Fibroblast of villous mesenchyme (primary cell): ENCODE measurements around the gene NAPA. TPM values are rescaled to one million over a fixed set of nuclear protein-coding genes. Genes with fewer than 3 reads are reported as not detected.

Experiments used
- DNase-seq: peaks from one replicate; pipeline ENCODE4 v3.0.0-alpha.2; 2010; ENCODE audit warnings: low read depth
- H3K4me3 ChIP-seq: 2 replicates; pipeline ENCODE4 v1.5.1; 2011; ENCODE audit warnings: low read depth, mild to moderate bottlenecking, low read length
- CTCF ChIP-seq: IDR thresholded peaks from 2 replicates; pipeline ENCODE4 v1.5.1; 2012; ENCODE audit warnings: low read depth, mild to moderate bottlenecking, low read length; ENCODE audit not compliant: insufficient read depth
- total RNA-seq: library from RNA; depleted of rRNA; stranded (reverse); fragments of >200 nt; gene quantifications from 2 replicates; pipeline ENCODE4 v1.2.3, GENCODE V29; 2012

The NAPA gene
- total RNA-seq, 1 donor = 72.5 TPM

- H3K4me3 ChIP-seq = no peak within 1 kb of the TSS
- peak; percentile 81 for DNase-seq
- no peak for TF ChIP-seq CTCF
Measured at GRCh38 chr19:47471733-47472457, 43.0 kb downstream of the NAPA start, which contains the start of gene SLC8A2. TSS of gene SLC8A2 (minus strand) at chr19:47471893. CDS start at chr19:47466403, 5,490 bp downstream.

GRCh38 chr19:47471381-47471732 is 43.5 kb downstream of the NAPA start:
- TF ChIP-seq CTCF = no peak

GRCh38 chr19:47470447-47471195 is 44.2 kb downstream of the NAPA start:
- TF ChIP-seq CTCF = no peak
- no peak for DNase-seq
- no peak overlapping the region for H3K4me3 ChIP-seq

More at GRCh38 chr19:47471381-47471732, 43.5 kb downstream of the NAPA start:
- no peak overlapping the region for H3K4me3 ChIP-seq
- no peak for DNase-seq

GRCh38 chr19:47469719-47470118 is 45.1 kb downstream of the NAPA start:
- H3K4me3 ChIP-seq = no peak overlapping the region
- no peak for TF ChIP-seq CTCF
- no peak for DNase-seq

- TF ChIP-seq CTCF = no peak
- H3K4me3 ChIP-seq = no peak overlapping the region
- no peak for DNase-seq
Measured at GRCh38 chr19:47469363-47469700, 45.5 kb downstream of the NAPA start.

GRCh38 chr19:47467914-47468313 is 46.9 kb downstream of the NAPA start:
- TF ChIP-seq CTCF = no peak
- no peak for DNase-seq
- H3K4me3 ChIP-seq = no peak overlapping the region
